Uterus (tissue), 4 donors: ENCODE results near the gene FLRT3. TPM values are rescaled to one million over a fixed set of nuclear protein-coding genes. Genes with fewer than 3 reads are reported as not detected.

Source experiments
- DNase-seq, 2 donors: peaks; one replicate each; pipeline ENCODE4 v3.0.0-alpha.2; 2019 to 2020
- H3K27ac ChIP-seq, 2 donors: fragments of 200-600 bp; sonication (generic); 1 replicate in 1 of 2; 2 replicates in 1 of 2; pipeline ENCODE4 v1.5.1; 2016 to 2018
- H3K27me3 ChIP-seq, 2 donors: fragments of 200-600 bp; sonication (generic); one replicate each; pipeline ENCODE4 v1.5.1; 2018 to 2019; ENCODE audit warnings: control low read depth in 1 of 2
- H3K36me3 ChIP-seq, 2 donors: fragments of 200-600 bp; sonication (generic); one replicate each; pipeline ENCODE4 v1.5.1; 2019; ENCODE audit warnings: control low read depth in 1 of 2
- H3K4me1 ChIP-seq, 2 donors: fragments of 200-600 bp; sonication (generic); one replicate each; pipeline ENCODE4 v1.5.1; 2018 to 2019; ENCODE audit warnings: control low read depth in 1 of 2
- H3K4me3 ChIP-seq, 2 donors: fragments of 200-600 bp; sonication (generic); 1 replicate in 1 of 2; 2 replicates in 1 of 2; pipeline ENCODE4 v1.5.1; 2018 to 2019; ENCODE audit warnings: mild to moderate bottlenecking in 1 of 2
- H3K9me3 ChIP-seq, 2 donors: fragments of 200-600 bp; sonication (generic); one replicate each; pipeline ENCODE4 v1.5.1; 2019; ENCODE audit warnings: control low read depth in 1 of 2
- POLR2A ChIP-seq, 2 donors: fragments of 450-650 bp; IDR thresholded peaks; one replicate each; pipeline ENCODE4 v1.6.1; 2016; ENCODE audit warnings: antibody characterized with exemption in 2 of 2, mild to moderate bottlenecking in 1 of 2, moderate library complexity in 1 of 2
- intact Hi-C: fragments of 100-400 bp; cut with DNase I; formaldehyde crosslinking; loops from one replicate; pipeline ENCODE4 v1.15.1; 2023; ENCODE audit warnings: low total_unique reads
- total RNA-seq, 4 donors: library from RNA; depleted of rRNA in 3 of 4; stranded (reverse); fragments of >200 nt in 3 of 4; gene quantifications; one replicate each; pipeline versions ENCODE4 v1.1.0 to v1.2.4, GENCODE V29; 2014 to 2023
- TF ChIP-seq, protein P1 (sequence below), 4 experiments: fragments of 200-600 bp in 2 of 4; fragments of 450-650 bp in 2 of 4; sonication (generic) in 2 of 4; IDR thresholded peaks; one replicate each; pipeline ENCODE4 v1.5.1; 2016 to 2019; ENCODE audit warnings: antibody characterized with exemption in 4 of 4, mild to moderate bottlenecking in 2 of 4, moderate library complexity in 1 of 4
- donor health status: DM: yes; HTN: yes; CAD: no.

FLRT3 gene
- total RNA-seq, 4 donors from 2014 or later: 1.8 to 14.4 (median 5.2) TPM; not detected in 1

DNA sequence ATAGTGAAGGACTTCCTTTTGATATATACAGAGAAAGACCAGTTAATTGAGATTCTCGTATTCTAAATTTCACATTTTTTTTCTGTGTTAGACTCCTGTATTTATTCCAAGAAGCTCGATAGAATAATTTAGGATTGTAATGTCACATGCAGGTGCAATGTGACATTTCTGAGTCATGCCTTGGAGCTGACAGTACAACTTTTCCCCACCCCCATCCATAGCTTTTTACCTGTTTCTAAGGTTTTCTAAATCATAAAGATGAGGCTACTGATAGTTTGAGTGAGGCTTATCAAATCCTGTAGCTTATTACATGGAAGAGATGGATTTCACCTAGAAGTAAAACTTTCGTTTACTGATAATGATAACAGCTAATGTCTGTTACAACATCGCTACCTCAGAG lies 37.6 kb downstream of the FLRT3 start:
- Histone ChIP-seq H3K27ac (no peak overlapping the region), H3K27me3 (no peaks in the 10 kb centered on the region), H3K4me1 (no peaks in the 10 kb centered on the region), H3K36me3 (no peaks in the 10 kb centered on the region), H3K9me3 (no peaks in the 10 kb centered on the region), H3K4me3 (no peak overlapping the region)
- no peak for TF ChIP-seq POLR2A (IDR thresholded peaks at IDR 0.05)
- TF ChIP-seq, protein P1, sequence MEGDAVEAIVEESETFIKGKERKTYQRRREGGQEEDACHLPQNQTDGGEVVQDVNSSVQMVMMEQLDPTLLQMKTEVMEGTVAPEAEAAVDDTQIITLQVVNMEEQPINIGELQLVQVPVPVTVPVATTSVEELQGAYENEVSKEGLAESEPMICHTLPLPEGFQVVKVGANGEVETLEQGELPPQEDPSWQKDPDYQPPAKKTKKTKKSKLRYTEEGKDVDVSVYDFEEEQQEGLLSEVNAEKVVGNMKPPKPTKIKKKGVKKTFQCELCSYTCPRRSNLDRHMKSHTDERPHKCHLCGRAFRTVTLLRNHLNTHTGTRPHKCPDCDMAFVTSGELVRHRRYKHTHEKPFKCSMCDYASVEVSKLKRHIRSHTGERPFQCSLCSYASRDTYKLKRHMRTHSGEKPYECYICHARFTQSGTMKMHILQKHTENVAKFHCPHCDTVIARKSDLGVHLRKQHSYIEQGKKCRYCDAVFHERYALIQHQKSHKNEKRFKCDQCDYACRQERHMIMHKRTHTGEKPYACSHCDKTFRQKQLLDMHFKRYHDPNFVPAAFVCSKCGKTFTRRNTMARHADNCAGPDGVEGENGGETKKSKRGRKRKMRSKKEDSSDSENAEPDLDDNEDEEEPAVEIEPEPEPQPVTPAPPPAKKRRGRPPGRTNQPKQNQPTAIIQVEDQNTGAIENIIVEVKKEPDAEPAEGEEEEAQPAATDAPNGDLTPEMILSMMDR (IDR thresholded peaks at IDR 0.05): no peak
- intact Hi-C loops: no loop called here
- DNase-seq: no peak

DNA sequence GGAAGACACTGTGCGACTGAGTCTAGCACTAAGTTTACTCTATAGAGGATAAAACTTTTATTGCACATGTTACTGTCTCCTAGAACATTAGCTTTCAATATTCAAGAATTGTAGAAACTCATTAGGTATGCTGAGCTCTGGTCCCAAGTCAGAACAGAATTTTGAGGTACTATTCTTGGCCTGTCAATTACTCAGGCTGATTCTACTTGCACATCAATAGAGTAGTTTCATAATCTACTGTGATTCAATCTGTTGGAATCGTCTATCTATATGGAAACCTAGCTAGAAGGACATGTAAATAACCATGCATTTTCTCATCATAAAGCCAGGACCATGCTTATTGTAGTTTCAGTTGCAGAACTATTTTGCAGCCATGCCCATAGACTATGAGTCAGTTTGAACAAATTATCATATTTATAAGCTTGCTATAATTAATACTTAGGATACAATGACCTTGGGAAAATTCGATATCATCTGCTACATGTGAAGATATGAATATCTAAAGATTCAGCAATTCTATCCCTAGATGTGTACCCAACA lies 41.6 kb downstream of the FLRT3 start:
- H3K27me3 ChIP-seq: no peaks in the 10 kb centered on the region
- H3K9me3 ChIP-seq: no peaks in the 10 kb centered on the region
- no peak for DNase-seq
- H3K27ac ChIP-seq: no peak overlapping the region
- intact Hi-C loops: no loop called here
- no peaks in the 10 kb centered on the region for H3K36me3 ChIP-seq
- H3K4me1 ChIP-seq: no peaks in the 10 kb centered on the region
- no peak for TF ChIP-seq POLR2A (IDR thresholded peaks at IDR 0.05)
- TF ChIP-seq, protein P1 (IDR thresholded peaks at IDR 0.05): no peak
- H3K4me3 ChIP-seq: no peak overlapping the region

- intact Hi-C loops: no loop called here
- Histone ChIP-seq H3K9me3 (no peaks in the 10 kb centered on the region), H3K27me3 (no peaks in the 10 kb centered on the region), H3K4me1 (no peaks in the 10 kb centered on the region), H3K27ac (no peak overlapping the region), H3K36me3 (no peaks in the 10 kb centered on the region), H3K4me3 (no peak overlapping the region)
- DNase-seq: no peak
- TF ChIP-seq POLR2A (IDR thresholded peaks at IDR 0.05): no peak
- TF ChIP-seq, protein P1 (IDR thresholded peaks at IDR 0.05): no peak
Observed at GRCh38 chr20:14295238-14295637, 42.2 kb downstream of the FLRT3 start.

- intact Hi-C loops: no loop called here
- TF ChIP-seq POLR2A (IDR thresholded peaks at IDR 0.05): no peak
- TF ChIP-seq, protein P1 (IDR thresholded peaks at IDR 0.05): no peak
- no peaks in the 10 kb centered on the region for H3K4me1 ChIP-seq
- no peak for DNase-seq
- no peak overlapping the region for H3K27ac ChIP-seq
- no peaks in the 10 kb centered on the region for H3K9me3 ChIP-seq
- no peaks in the 10 kb centered on the region for H3K27me3 ChIP-seq
- H3K36me3 ChIP-seq: no peaks in the 10 kb centered on the region
- no peak overlapping the region for H3K4me3 ChIP-seq
Observed at GRCh38 chr20:14291502-14291901, 45.9 kb downstream of the FLRT3 start.

- Histone ChIP-seq H3K4me3 (no peak overlapping the region), H3K27ac (no peak overlapping the region), H3K4me1 (no peaks in the 10 kb centered on the region), H3K36me3 (no peaks in the 10 kb centered on the region), H3K9me3 (no peaks in the 10 kb centered on the region), H3K27me3 (no peaks in the 10 kb centered on the region)
- intact Hi-C loops: no loop called here
- no peak for DNase-seq
- TF ChIP-seq, protein P1 (IDR thresholded peaks at IDR 0.05): no peak
- no peak for TF ChIP-seq POLR2A (IDR thresholded peaks at IDR 0.05)
Observed at GRCh38 chr20:14288341-14289330, 48.8 kb downstream of the FLRT3 start.
